H1 (cell line): ENCODE results near the gene P2RY8. TPM values are rescaled to one million over a fixed set of nuclear protein-coding genes. Genes with fewer than 3 reads are reported as not detected.

Experiments used
- CTCF ChIA-PET: fragments of 300-600 bp; sonication (Branson Sonifier 250); formaldehyde crosslinking; loops from one replicate; lab custom pipeline; 2021; ENCODE audit not compliant: partially characterized antibody; lab: Charles Lee
- POLR2A ChIA-PET: fragments of 300-600 bp; sonication (Branson Sonifier 250); formaldehyde crosslinking; loops from one replicate; lab custom pipeline; 2021; ENCODE audit warnings: inconsistent platforms; ENCODE audit not compliant: partially characterized antibody; lab: Charles Lee
- DNase-seq, 2 experiments: peaks; one replicate each; pipeline versions ENCODE4 v3.0.0 to v3.0.0-alpha.2; 2010 to 2022; ENCODE audit warnings: low spot score in 2 of 2, low read depth in 1 of 2, mixed read lengths in 1 of 2
- FAIRE-seq: peaks from 2 replicates; lab custom pipeline; 2011; peaks lifted over from hg19 to GRCh38; lab: Jason Lieb, UNC
- H2AFZ ChIP-seq: 2 replicates; pipeline ENCODE4 v1.8.1; 2012; ENCODE audit warnings: low read length, inconsistent platforms
- H2AK5ac ChIP-seq: 2 replicates; pipeline ENCODE4 v1.6.1; 2013; ENCODE audit warnings: low read depth, low read length
- H2BK120ac ChIP-seq: replicated peaks from 2 replicates; pipeline ENCODE3; 2013; ENCODE audit warnings: low read depth, low read length, inconsistent platforms
- H2BK12ac ChIP-seq: 2 replicates; pipeline ENCODE4 v1.6.1; 2013; ENCODE audit warnings: low read depth, low read length
- H2BK15ac ChIP-seq: 2 replicates; pipeline ENCODE4 v1.6.1; 2013; ENCODE audit warnings: low read length
- H2BK20ac ChIP-seq: 2 replicates; pipeline ENCODE4 v1.6.1; 2013; ENCODE audit warnings: low read length
- H2BK5ac ChIP-seq: 2 replicates; pipeline ENCODE4 v1.6.1; 2013; ENCODE audit warnings: low read depth, low read length
- H3K14ac ChIP-seq: 2 replicates; pipeline ENCODE4 v1.6.1; 2013; ENCODE audit warnings: inconsistent platforms; ENCODE audit not compliant: insufficient read length
- H3K18ac ChIP-seq: 2 replicates; pipeline ENCODE4 v1.6.1; 2013; ENCODE audit warnings: low read length; ENCODE audit errors: extremely low read depth
- H3K23ac ChIP-seq: 2 replicates; pipeline ENCODE4 v1.6.1; 2013; ENCODE audit warnings: inconsistent platforms; ENCODE audit not compliant: insufficient read length
- H3K23me2 ChIP-seq: 2 replicates; pipeline ENCODE4 v1.6.1; 2013; ENCODE audit warnings: low read depth, low read length
- H3K27ac ChIP-seq: 2 replicates; pipeline ENCODE4 v1.6.1; 2011; ENCODE audit warnings: low read depth, low read length, inconsistent platforms
- H3K27me3 ChIP-seq, 4 experiments: replicated peaks in 1 of 4; 1 replicate in 1 of 4; 2 replicates in 3 of 4; pipeline versions ENCODE4 v1.6.1 to v1.8.1; 2011 to 2013; ENCODE audit warnings: low read length in 3 of 4, mild to moderate bottlenecking in 3 of 4, inconsistent platforms in 2 of 4, mixed read lengths in 2 of 4, moderate library complexity in 1 of 4; ENCODE audit not compliant: control insufficient read depth in 3 of 4, insufficient read depth in 3 of 4; ENCODE audit errors: extremely low read depth in 1 of 4
- H3K36me3 ChIP-seq, 4 experiments: 2 replicates each; pipeline versions ENCODE4 v1.6.1 to v1.8.1; 2011 to 2013; ENCODE audit warnings: mild to moderate bottlenecking in 4 of 4, low read length in 3 of 4, moderate library complexity in 2 of 4, control low read depth in 1 of 4, inconsistent platforms in 1 of 4; ENCODE audit not compliant: insufficient read depth in 4 of 4, control insufficient read depth in 2 of 4
- H3K4ac ChIP-seq: replicated peaks from 2 replicates; pipeline ENCODE3; 2013; ENCODE audit warnings: low read length, low read depth, mixed read lengths, inconsistent platforms; ENCODE audit not compliant: insufficient read length
- H3K4me1 ChIP-seq, 4 experiments: replicated peaks in 1 of 4; 1 replicate in 1 of 4; 2 replicates in 3 of 4; pipeline versions ENCODE4 v1.6.1 to v1.8.1; 2011 to 2013; ENCODE audit warnings: low read length in 3 of 4, inconsistent platforms in 2 of 4, mixed read lengths in 1 of 4; ENCODE audit not compliant: insufficient read depth in 4 of 4, control insufficient read depth in 3 of 4
- H3K4me2 ChIP-seq, 2 experiments: 2 replicates each; pipeline versions ENCODE4 v1.6.1 to v1.8.1; 2011 to 2013; ENCODE audit warnings: low read depth in 2 of 2, low read length in 2 of 2, control low read depth in 1 of 2, inconsistent platforms in 1 of 2, mild to moderate bottlenecking in 1 of 2; ENCODE audit not compliant: insufficient read depth in 1 of 2
- H3K4me3 ChIP-seq, 4 experiments: fragments of 200-600, 300-600 bp in 1 of 4; sonication (generic), shearing (Covaris generic), sonication (Bioruptor Twin) in 1 of 4; 2 replicates each; pipeline versions ENCODE4 v1.5.1 to v1.8.1; 2011 to 2016; ENCODE audit warnings: low read length in 4 of 4, low read depth in 3 of 4, control low read depth in 2 of 4, inconsistent platforms in 2 of 4, mild to moderate bottlenecking in 2 of 4, mixed read lengths in 1 of 4, moderate library complexity in 1 of 4; ENCODE audit not compliant: insufficient read depth in 2 of 4; ENCODE audit errors: extremely low read depth in 1 of 4
- H3K56ac ChIP-seq: replicated peaks from 2 replicates; pipeline ENCODE3; 2013; ENCODE audit warnings: low read depth, mild to moderate bottlenecking, mixed read lengths, low read length, inconsistent platforms; ENCODE audit not compliant: insufficient read length
- H3K79me1 ChIP-seq: 2 replicates; pipeline ENCODE4 v1.6.1; 2013; ENCODE audit warnings: low read depth, low read length, control low read depth
- H3K79me2 ChIP-seq, 2 experiments: 2 replicates each; pipeline versions ENCODE4 v1.6.1 to v1.8.1; 2012 to 2013; ENCODE audit warnings: low read length in 2 of 2, mild to moderate bottlenecking in 2 of 2, inconsistent platforms in 1 of 2; ENCODE audit not compliant: insufficient read depth in 2 of 2, control insufficient read depth in 1 of 2
- H3K9ac ChIP-seq, 4 experiments: replicated peaks in 1 of 4; 1 replicate in 1 of 4; 2 replicates in 3 of 4; pipeline versions ENCODE4 v1.6.1 to v1.8.1; 2011 to 2013; ENCODE audit warnings: low read depth in 3 of 4, low read length in 3 of 4, control low read depth in 2 of 4, mild to moderate bottlenecking in 2 of 4, moderate library complexity in 2 of 4, inconsistent platforms in 1 of 4; ENCODE audit errors: extremely low read depth in 1 of 4
- H3K9me3 ChIP-seq, 2 experiments: 2 replicates each; pipeline versions ENCODE4 v1.6.1 to v1.8.1; 2012 to 2013; ENCODE audit warnings: mild to moderate bottlenecking in 2 of 2, moderate library complexity in 2 of 2, control low read depth in 1 of 2, inconsistent platforms in 1 of 2, low read depth in 1 of 2, low read length in 1 of 2, mixed read lengths in 1 of 2; ENCODE audit not compliant: insufficient read depth in 2 of 2
- H4K20me1 ChIP-seq, 2 experiments: replicated peaks in 1 of 2; 2 replicates each; pipeline versions ENCODE3 to v1.8.1; 2011 to 2013; ENCODE audit warnings: inconsistent platforms in 2 of 2, low read length in 2 of 2, mild to moderate bottlenecking in 1 of 2; ENCODE audit not compliant: insufficient read depth in 2 of 2, control insufficient read depth in 1 of 2
- H4K5ac ChIP-seq: 2 replicates; pipeline ENCODE4 v1.6.1; 2013; ENCODE audit warnings: low read length, low read depth, mixed read lengths, inconsistent platforms; ENCODE audit not compliant: insufficient read length
- H4K8ac ChIP-seq: 2 replicates; pipeline ENCODE4 v1.8.0; 2013; ENCODE audit warnings: mild to moderate bottlenecking, moderate library complexity, low read length, inconsistent platforms; ENCODE audit not compliant: insufficient read depth; ENCODE audit errors: extremely low read depth
- H4K91ac ChIP-seq: replicated peaks from 2 replicates; pipeline ENCODE3; 2013; ENCODE audit warnings: low read length, mixed read lengths, inconsistent platforms; ENCODE audit not compliant: insufficient read length
- CHD1 ChIP-seq: IDR thresholded peaks from 2 replicates; pipeline ENCODE4 v1.6.1; 2012; ENCODE audit warnings: low read depth, low read length, improper control_type of control experiment
- CTBP2 ChIP-seq: IDR thresholded peaks from 2 replicates; pipeline ENCODE4 v1.7.0; 2011; ENCODE audit warnings: borderline replicate concordance, mild to moderate bottlenecking, moderate library complexity, mixed read lengths, low read length; ENCODE audit not compliant: insufficient read depth, insufficient read length
- RBBP5 ChIP-seq: IDR thresholded peaks from 2 replicates; pipeline ENCODE4 v1.7.1; 2012; ENCODE audit warnings: low read depth, mild to moderate bottlenecking, inconsistent platforms, low read length, moderate library complexity, borderline replicate concordance
- SRF ChIP-seq: IDR thresholded peaks from 2 replicates; pipeline ENCODE4 v1.6.1; 2011; ENCODE audit warnings: mild to moderate bottlenecking, low read depth, low read length, moderate library complexity
- TAF7 ChIP-seq: optimal IDR thresholded peaks from 2 replicates; pipeline ENCODE3; 2011; ENCODE audit warnings: low read depth, mild to moderate bottlenecking, inconsistent platforms, low read length, moderate library complexity, borderline replicate concordance
- WGBS, 2 experiments: shearing (Covaris generic) in 1 of 2; methylation state at CpG; one replicate each; pipeline versions ENCODE4 v1.1.6 to v1.1.7; 2013 to 2015; ENCODE audit warnings: low lambda C conversion rate in 2 of 2, mixed read lengths in 2 of 2, inconsistent platforms in 1 of 2, low coverage in 1 of 2, missing lambda C conversion rate in 1 of 2; ENCODE audit not compliant: insufficient replicate concordance in 2 of 2, insufficient coverage in 1 of 2, insufficient read length in 1 of 2; ENCODE audit errors: extremely low coverage in 1 of 2, missing lambda C conversion rate in 1 of 2; 5-methylcytosine and 5-hydroxymethylcytosine counted together
- polyA plus RNA-seq, 7 experiments: library from polyadenylated mRNA; depleted of rRNA in 3 of 7; stranded (reverse) in 5 of 7; unstranded in 2 of 7; fragments of >200 nt in 5 of 7; fragments of 200-250 nt in 2 of 7; gene quantifications; 1 replicate in 5 of 7; 2 replicates in 1 of 7; 4 replicates in 1 of 7; pipeline versions ENCODE4 v1.2.1 to v1.2.3, GENCODE V29; 2011 to 2013; ENCODE audit warnings: missing spikeins in 2 of 7, mixed read lengths in 2 of 7
- total RNA-seq: library from RNA; stranded (reverse); fragmentation: NEBNext Ultra II Directional; extraction: Animal tissue kit (Norgen Biotek cat#: 25700); gene quantifications from 2 replicates; pipeline ENCODE4 v1.2.1, GENCODE V29; 2021

The P2RY8 gene
- total and polyA plus RNA-seq, 2 of the 8 experiments (the other 6 are each of a cell fraction or from before 2014, with no cell fraction given), result 0.09 to 0.15 TPM

- Histone ChIP-seq H3K79me2 (no peaks in the 10 kb centered on the region), H3K23me2 (peaks cover 19% of the 10 kb centered on the region; the same call in 1 of the 2 replicates), H3K36me3 (no peaks in the 10 kb centered on the region), H4K20me1 (peaks cover 0 to 2% of the 10 kb centered on the region in 2 experiments), H3K4me1 (peaks cover 0 to 2% (median 0%) of the 10 kb centered on the region in 4 experiments; a peak in 2 of 7 replicates), H3K27ac (no peak overlapping the region), H3K9ac (no peak overlapping the region), H3K4ac (no peak overlapping the region), H2BK12ac (no peak overlapping the region), H4K91ac (no peak overlapping the region), H2BK5ac (no peak overlapping the region), H2AFZ (no peak overlapping the region), H3K18ac (no peak overlapping the region), H3K4me3 (no peak overlapping the region), H3K4me2 (no peak overlapping the region), H3K14ac (no peak overlapping the region), H4K8ac (no peak overlapping the region), H3K56ac (no peak overlapping the region), H3K23ac (no peak overlapping the region), H4K5ac (no peak overlapping the region), H3K27me3 (no peaks in the 10 kb centered on the region), H2BK20ac (no peak overlapping the region), H2BK15ac (no peak overlapping the region), H3K9me3 (no peaks in the 10 kb centered on the region), H3K79me1 (no peaks in the 10 kb centered on the region), H2AK5ac (no peak overlapping the region), H2BK120ac (no peak overlapping the region)
- DNase-seq (peak in 1 of 2 experiments; percentile 10), FAIRE-seq (no peak)
- WGBS, 2 experiments, result 83% methylated on average over 6 of the region's 6 CpGs; no CpG with 5 or more reads in 1 of the 2 experiments
- TF ChIP-seq CHD1, result no peak
- TF ChIP-seq RBBP5, result no peak
- no peak for TF ChIP-seq TAF7
- no peak for TF ChIP-seq CTBP2
- TF ChIP-seq SRF, result no peak
- ChIA-PET CTCF (no interaction called here), POLR2A (no interaction called here)
Observed at GRCh38 chrX:1529756-1530155, 7.2 kb downstream of the P2RY8 start.
